GM18526 (cell line): ENCODE data around the gene TRIM22.

Source experiments
- POLR2A ChIP-seq: IDR thresholded peaks from 3 replicates; pipeline ENCODE4 v1.6.1; 2011; ENCODE audit not compliant: insufficient read length; ENCODE audit errors: extremely low read depth

Gene TRIM22, protein sequence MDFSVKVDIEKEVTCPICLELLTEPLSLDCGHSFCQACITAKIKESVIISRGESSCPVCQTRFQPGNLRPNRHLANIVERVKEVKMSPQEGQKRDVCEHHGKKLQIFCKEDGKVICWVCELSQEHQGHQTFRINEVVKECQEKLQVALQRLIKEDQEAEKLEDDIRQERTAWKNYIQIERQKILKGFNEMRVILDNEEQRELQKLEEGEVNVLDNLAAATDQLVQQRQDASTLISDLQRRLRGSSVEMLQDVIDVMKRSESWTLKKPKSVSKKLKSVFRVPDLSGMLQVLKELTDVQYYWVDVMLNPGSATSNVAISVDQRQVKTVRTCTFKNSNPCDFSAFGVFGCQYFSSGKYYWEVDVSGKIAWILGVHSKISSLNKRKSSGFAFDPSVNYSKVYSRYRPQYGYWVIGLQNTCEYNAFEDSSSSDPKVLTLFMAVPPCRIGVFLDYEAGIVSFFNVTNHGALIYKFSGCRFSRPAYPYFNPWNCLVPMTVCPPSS

DNA sequence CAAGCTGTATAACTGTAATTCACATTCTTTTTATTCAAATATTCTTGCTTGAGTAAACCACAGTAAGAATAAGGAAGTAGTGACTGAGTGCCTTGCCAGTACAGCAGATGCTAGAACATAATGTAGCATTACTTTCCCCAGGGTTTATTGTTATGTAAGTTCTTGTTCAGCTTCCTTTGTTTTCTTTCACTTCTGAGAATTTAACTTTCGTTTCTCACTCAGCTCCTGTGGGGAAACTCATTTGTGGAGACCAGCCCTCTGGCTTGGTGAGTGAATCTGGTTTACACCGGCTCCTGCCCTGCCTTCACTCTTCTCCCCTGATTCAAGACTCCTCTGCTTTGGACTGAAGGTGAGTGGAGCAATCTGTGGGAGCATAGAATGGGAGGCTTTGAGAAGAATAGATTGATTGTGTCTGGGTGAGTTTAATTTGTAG lies at the start of gene TRIM22:
TSS of gene TRIM22 (plus strand) at position 240 of the 433 bp plus-strand sequence. CDS start 6,443 bp downstream, outside the sequence.
- TF ChIP-seq POLR2A, result peak; percentile 51

DNA sequence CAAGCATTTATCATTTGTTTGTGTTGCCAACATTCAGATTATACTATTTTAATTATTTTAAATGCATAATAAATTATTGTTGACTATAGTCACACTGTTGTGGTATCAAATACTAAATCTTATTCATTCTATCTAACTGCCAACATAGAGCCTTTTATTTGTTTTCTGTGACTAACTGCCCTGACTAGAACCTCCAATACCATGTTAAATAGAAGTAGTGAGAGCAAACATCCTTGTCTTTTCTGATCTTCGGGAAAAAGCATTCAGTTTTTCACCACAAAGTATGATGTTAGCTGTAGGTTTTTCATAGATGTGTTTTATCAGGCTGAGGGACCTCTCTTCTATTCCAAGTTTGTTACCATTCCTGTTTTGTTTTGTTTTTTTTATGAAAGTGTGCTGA lies 49.6 kb upstream of the TRIM22 start:
- no peak for TF ChIP-seq POLR2A

DNA sequence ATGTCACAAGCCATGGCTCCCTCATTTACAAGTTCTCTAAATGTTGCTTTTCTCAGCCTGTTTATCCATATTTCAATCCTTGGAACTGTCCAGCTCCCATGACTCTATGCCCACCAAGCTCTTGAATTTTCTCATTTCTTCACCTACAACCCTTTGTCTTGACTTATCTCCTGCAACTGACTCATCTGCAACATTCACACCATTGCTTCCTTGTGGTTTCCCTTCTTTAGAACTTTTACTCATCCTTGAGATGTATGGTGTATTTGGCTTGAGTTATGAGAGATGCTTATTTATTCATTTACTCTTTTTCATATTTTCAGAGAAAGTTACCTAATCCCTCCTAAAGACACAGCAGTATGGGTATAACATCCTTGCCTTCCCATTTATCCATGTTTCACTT lies 46.0 kb upstream of the TRIM22 start:
- no peak for TF ChIP-seq POLR2A

DNA sequence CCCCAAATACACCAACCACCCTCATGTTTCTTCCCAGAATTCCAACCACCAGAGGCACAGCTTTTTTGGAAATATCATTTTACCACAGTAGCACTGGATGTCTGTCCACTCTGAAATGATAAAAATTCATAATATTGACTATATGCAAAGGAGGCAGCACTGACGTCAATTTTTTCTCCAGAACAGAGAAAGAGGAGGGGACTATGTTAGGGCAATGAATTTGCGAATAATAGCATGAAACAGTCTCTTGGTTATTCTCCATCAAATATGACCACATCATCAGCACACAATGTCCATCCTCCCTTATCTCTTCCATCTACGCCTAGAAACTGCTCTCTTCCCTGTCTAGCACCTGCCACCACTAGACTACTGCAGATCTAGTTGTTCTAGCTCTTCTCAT lies 43.5 kb upstream of the TRIM22 start:
- TF ChIP-seq POLR2A, result no peak

DNA sequence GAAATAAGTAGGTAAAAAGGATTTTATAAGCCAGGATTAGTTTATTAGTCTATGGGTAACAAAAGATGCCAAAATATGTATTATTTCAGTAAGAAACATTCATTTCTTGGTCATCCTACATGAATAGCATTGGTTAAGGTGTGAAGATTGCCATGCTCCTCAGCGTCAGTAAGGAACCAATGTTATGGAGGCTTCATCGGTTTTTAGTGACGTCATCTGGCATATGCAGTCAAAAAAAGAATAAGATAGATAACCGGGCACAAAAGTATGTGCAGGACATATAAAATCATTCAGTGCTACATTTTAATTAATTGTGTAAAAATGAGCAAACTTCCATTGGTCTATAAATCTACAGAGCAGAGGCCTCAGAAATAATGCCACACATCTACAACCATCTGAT lies 34.1 kb upstream of the TRIM22 start:
- no peak for TF ChIP-seq POLR2A

DNA sequence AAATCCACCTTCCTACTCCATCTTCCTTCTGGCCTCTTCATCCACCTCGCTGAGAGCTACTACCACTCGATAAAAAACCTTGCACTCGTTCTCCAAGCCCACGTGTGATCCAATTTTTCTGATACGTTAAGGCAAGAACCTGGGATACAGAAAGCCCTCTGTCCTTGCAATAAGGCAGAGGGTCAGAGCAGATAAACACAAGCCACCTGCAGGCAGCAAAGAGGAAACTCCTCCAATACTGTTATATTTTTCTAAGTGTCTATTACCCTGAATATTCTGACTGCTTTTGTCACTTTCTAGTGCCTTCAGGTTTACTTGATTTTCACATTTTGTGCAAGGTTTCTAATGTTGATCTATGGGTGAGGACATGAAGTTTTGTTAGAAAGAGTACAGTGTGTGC lies 31.3 kb upstream of the TRIM22 start:
- TF ChIP-seq POLR2A, result no peak

DNA sequence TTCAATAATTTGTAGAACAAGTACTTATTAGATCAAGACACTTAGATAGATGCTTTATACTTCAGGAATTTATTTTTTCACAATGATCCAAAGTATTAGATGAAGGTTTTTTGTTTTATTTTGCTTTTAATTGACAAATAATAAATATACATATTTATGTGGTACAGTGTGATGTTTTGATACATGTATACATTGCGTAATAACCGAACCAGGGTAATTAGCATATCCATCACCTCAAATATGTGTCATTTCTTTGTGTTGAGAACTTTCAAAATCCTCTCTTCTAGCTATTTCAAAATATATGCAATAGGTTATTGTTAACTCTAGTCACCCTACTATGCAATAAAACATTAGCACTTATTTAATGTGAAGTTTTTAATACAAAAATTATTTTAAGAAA lies 26.1 kb upstream of the TRIM22 start:
- no peak for TF ChIP-seq POLR2A

DNA sequence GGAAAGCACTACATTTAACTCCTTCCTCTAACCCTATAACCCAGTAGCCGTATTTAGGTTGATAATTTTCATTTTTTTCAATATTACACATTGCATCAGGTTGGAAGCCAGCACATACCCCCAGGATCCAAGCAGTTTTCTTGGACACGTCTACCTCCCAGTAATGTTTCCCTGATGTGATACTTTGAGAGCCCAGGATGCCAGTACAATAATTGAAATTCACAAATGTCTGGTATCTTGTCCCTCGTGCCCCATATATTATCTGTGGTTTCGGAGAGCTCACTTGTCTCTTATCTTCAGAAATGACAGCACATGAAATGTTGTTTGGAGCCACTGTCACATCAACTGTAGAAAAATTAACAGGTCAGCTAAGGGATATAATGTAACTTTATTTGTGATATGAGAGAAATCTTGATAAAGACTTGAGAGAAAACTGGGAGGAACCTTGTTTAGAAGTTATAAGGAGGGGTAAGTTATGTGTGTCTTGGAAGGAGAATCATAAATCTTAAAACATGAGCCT lies 24.5 kb upstream of the TRIM22 start:
- no peak for TF ChIP-seq POLR2A

DNA sequence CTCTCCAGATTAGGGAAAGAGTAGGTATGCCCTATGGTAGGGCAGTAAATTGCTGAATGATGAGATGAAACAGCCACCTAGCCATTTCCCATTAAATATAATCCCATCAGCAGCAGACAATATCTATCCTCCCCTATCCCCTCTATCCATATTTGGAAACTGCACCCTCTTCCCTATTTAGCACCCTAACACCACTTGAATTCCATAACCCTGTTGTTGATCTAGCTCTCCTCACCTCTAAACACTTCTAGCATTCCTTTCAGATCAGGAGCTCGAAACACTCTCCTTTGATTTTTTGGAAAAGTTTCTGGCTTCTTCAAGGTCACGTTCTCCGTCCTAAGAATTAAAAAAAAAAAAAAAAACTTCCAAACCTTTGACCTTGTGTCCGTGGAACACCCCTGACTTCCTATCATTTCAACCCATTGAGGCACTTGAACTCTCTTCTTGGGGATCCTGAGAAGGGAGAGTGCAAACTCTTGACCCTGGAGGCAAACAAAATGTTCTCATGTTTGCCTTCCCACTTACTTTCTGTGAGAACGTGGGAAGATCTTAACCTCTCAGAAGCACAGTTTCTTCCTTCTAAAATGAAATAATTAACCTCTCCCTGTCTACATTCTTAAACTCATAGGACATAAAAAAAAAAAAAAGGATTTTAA lies 23.7 kb upstream of the TRIM22 start:
- TF ChIP-seq POLR2A, result no peak

DNA sequence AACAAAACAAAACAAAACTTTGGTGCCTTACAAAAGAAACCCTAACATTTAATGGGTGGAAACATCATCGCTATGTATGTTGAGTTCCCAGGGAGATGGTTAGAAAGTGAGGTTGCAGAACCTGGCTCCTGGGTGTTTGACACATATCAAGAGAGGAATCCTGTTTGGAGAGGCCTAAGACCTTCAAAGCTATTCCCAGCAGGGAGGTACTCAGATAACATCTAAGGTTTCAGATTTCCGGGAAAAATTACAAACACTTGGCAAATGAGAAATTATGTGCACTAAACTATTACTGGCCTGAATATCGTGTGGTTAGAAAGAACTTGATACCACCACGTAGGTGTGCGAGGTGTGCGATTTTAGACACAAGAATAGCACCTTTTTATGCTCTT lies 23.2 kb upstream of the TRIM22 start:
- TF ChIP-seq POLR2A, result no peak

DNA sequence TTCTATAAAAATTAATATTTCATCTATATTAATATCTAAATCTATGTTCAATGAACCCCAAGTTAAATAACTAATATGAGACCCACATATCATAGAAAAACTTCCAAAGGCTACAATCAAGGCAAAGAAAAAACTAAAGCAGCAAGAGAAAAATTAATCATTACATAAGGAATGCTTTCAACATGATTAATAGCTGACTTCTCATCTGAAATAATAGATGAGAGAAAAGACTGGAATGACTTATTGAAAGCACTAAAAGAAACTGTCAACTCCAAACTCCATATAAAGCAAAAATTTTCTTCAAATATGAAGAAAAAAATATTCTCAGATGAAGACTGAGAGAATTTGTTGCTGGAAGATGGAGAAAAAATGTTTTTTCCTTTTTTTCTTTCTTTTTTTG lies 17.8 kb upstream of the TRIM22 start:
- TF ChIP-seq POLR2A, result no peak

DNA sequence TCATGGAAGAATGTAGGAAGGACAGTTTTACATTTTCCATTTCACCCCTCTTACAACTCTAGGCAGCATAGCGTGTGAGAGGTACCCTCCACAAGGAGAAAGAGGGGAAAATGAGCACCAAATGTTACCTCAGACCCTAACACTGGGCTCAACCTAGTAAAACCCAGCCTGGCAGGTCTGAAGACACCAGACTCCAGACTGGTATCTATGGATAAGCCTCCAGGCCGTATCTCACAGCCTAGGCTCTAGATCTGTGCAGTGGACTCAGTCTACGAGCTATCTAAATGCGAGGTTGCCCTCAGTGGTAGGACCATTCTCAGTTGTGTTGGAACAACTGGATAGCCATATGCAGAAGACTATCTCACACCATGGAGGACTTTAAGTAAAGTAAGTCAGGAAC lies 15.2 kb upstream of the TRIM22 start:
- no peak for TF ChIP-seq POLR2A

DNA sequence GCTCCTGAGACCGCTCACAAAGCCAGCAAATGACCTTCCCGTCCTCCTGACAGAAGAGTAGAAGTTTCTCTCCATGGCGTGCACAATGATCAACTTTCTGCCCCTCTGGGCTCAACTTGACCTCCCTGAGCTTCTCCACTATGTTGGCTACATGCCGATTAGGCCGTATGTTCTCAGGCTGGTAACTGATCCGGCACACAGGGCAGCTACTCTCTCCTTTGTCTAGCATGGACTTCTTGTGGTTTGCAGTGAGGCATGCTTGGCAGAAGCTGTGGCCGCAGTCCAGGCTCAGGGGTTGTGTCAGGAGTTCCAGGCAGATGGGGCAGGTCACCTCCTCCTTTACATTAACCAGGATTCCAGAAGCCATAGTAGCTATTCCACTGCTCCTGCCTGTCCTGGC lies 9.8 kb upstream of the TRIM22 start:
- TF ChIP-seq POLR2A, result no peak

DNA sequence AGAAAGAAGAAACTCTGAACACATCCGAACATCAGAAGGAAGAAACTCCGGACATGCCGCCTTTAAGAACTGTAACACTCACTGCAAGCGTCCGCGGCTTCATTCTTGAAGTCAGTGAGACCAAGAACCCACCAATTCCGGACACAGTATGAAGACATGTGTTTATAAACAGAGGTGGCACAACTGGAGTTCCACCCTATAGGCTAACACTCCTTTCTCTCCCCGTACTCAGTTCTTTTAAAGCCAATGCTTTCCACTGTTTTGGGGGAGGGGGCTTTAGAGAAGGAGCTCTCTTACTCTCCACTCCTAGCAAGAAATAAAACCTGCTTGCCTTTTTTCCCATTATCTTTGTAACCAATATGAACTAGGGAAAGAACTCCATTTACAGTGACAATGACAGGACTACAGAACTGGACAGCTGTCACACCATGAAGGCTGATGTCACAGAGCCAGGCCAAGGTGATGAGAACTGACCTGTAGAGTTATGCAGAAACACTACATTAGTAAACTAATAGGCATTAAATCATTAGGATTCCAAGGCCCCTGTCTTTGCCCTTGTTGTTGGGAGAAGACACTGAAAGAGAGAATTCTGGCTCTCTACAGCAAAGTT lies 5.4 kb upstream of the TRIM22 start:
- TF ChIP-seq POLR2A, result no peak

DNA sequence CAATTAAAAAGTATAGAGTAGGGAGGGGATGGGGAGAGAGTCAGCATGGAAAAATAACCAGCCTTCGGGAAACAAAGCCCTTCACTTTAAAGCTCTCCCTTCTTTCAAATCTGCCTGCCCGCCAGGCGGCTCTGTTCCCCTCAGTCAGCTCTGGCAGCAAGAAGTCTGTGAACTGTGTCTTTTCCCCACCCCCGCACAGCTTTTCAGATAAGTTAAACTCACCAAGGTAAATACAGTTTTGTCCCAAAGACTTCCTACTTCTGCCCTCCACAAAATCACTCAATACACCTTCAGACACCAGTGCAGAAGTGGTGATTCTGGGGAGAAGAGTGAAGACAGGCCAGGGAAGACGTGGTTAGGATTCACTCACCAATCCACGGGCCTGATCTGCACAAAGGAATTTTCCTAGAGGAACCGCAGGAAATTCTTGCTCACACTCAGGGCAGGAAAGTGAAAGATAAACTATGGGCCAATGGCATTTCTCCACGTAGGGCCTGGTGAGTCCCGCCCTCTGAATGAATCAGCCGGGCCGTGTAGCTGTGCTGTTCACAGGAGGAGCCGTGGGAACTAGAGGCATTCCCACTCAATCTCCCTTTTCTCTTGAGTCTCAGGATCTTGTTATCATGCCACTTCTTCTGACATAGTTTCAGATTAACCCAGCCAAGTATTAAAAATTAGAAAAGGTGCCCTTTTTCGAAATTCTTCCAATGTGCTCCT lies 4.8 kb upstream of the TRIM22 start, which contains the start of gene TRIM5:
TSS of gene TRIM5 (minus strand) at position 429 of the 717 bp plus-strand sequence. CDS start 4,897 bp downstream, outside the sequence.
- TF ChIP-seq POLR2A, result peak; percentile 46
